ENCODE results near the gene RAD18. TPM values are rescaled to one million over a fixed set of nuclear protein-coding genes. Genes with fewer than 3 reads are reported as not detected.

RAD18 gene
- total RNA-seq, 1 donor from 2014 or later: 21.3 TPM

- Mint-ChIP-seq H3K27ac (no peak overlapping the region), H3K36me3 (peaks cover 44% of the 10 kb centered on the region), H3K4me3 (no peak overlapping the region), H3K9me3 (peaks cover 3% of the 10 kb centered on the region), H3K4me1 (ENCODE audit: unreplicated experiment) (peaks cover 8% of the 10 kb centered on the region), H3K27me3 (no peaks in the 10 kb centered on the region)
- DNase-seq (ENCODE audit: extremely low spot score, unreplicated experiment): no peak
- TF ChIP-seq, protein P1, sequence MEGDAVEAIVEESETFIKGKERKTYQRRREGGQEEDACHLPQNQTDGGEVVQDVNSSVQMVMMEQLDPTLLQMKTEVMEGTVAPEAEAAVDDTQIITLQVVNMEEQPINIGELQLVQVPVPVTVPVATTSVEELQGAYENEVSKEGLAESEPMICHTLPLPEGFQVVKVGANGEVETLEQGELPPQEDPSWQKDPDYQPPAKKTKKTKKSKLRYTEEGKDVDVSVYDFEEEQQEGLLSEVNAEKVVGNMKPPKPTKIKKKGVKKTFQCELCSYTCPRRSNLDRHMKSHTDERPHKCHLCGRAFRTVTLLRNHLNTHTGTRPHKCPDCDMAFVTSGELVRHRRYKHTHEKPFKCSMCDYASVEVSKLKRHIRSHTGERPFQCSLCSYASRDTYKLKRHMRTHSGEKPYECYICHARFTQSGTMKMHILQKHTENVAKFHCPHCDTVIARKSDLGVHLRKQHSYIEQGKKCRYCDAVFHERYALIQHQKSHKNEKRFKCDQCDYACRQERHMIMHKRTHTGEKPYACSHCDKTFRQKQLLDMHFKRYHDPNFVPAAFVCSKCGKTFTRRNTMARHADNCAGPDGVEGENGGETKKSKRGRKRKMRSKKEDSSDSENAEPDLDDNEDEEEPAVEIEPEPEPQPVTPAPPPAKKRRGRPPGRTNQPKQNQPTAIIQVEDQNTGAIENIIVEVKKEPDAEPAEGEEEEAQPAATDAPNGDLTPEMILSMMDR (conservative IDR thresholded peaks at IDR 0.05): no peak
Observed at GRCh38 chr3:8884630-8885290, 78.5 kb downstream of the RAD18 start.

DNA sequence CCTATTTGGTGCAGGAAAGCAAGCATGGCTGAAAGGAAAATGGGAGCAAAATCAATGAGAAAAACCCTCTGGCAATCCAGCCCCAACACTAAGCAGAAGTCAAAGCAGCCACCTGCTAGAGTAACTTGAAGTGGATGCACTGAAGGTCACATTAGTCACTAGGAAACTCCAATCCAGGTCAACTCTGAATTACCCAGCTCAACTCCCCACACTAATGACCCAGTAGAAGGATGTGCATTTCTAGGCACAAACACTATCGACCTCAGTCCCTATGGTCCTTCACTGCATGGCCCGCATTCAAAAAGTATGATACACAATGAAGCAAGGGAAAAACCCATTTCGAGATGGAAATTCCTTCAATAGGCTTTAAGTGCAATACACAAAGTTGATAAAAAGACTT, 80.6 kb downstream of the RAD18 start:
- H3K4me1 Mint-ChIP-seq (ENCODE audit: unreplicated experiment): peaks cover 8% of the 10 kb centered on the region
- H3K36me3 Mint-ChIP-seq: peaks cover 35% of the 10 kb centered on the region
- H3K9me3 Mint-ChIP-seq: peaks cover 3% of the 10 kb centered on the region

GRCh38 chr3:8882171-8882593, 81.1 kb downstream of the RAD18 start:
- Mint-ChIP-seq H3K9me3 (peaks cover 3% of the 10 kb centered on the region), H3K27me3 (no peaks in the 10 kb centered on the region), H3K4me3 (no peak overlapping the region), H3K27ac (peak overlapping the region; percentile 53), H3K4me1 (ENCODE audit: unreplicated experiment) (peaks cover 8% of the 10 kb centered on the region), H3K36me3 (peaks cover 40% of the 10 kb centered on the region)
- TF ChIP-seq, protein P1 (conservative IDR thresholded peaks at IDR 0.05): no peak
- DNase-seq (ENCODE audit: extremely low spot score, unreplicated experiment): no peak

More for the DNA sequence above, 80.6 kb downstream of the RAD18 start:
- TF ChIP-seq, protein P1 (conservative IDR thresholded peaks at IDR 0.05): no peak
- DNase-seq (ENCODE audit: extremely low spot score, unreplicated experiment): no peak
- no peak overlapping the region for H3K27ac Mint-ChIP-seq
- H3K27me3 Mint-ChIP-seq: no peaks in the 10 kb centered on the region
- H3K4me3 Mint-ChIP-seq: no peak overlapping the region

DNA sequence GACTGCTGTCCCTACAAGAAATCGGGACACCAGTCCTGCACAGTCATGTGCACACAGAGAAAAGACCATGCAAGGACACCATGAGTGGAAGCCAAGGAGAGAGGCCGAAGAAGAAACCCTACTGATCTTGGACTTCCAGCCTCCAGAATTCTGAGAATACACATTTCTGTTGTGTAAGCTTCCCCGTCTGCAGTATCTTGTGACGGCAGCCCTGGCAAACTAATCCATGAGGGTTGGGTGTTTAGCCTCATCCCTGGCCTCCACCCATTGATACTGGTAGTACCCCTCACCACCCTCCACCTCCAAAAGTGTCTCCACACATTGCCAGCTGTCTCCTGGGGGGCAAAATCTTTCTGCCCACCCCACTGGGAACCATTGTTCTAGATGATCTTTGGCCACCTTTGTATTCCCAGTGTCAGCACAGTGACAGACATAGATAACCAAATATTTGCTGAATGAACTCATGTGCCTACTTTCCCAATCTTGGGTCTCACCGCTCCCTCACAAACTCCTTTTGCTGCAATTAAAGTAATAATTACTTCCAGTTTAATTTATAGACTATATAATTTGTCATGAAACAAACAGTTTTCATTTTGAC, 83.8 kb downstream of the RAD18 start:
- Mint-ChIP-seq H3K4me1 (ENCODE audit: unreplicated experiment) (peaks cover 8% of the 10 kb centered on the region), H3K36me3 (peaks cover 34% of the 10 kb centered on the region), H3K27ac (no peak overlapping the region), H3K4me3 (no peak overlapping the region), H3K9me3 (peaks cover 3% of the 10 kb centered on the region), H3K27me3 (no peaks in the 10 kb centered on the region)
- TF ChIP-seq, protein P1 (conservative IDR thresholded peaks at IDR 0.05): no peak
- DNase-seq (ENCODE audit: extremely low spot score, unreplicated experiment): no peak

- no peak for DNase-seq (ENCODE audit: extremely low spot score, unreplicated experiment)
- Mint-ChIP-seq H3K9me3 (no peaks in the 10 kb centered on the region), H3K27ac (no peak overlapping the region), H3K4me3 (no peak overlapping the region), H3K27me3 (no peaks in the 10 kb centered on the region), H3K4me1 (ENCODE audit: unreplicated experiment) (peaks cover 5% of the 10 kb centered on the region), H3K36me3 (peaks cover 12% of the 10 kb centered on the region)
- TF ChIP-seq, protein P1 (conservative IDR thresholded peaks at IDR 0.05): no peak
Observed at GRCh38 chr3:8875836-8876235, 87.4 kb downstream of the RAD18 start.
